ENCODE results near the gene SCNN1G. TPM values are rescaled to one million over a fixed set of nuclear protein-coding genes. Genes with fewer than 3 reads are reported as not detected.

The SCNN1G gene
- total and polyA plus RNA-seq, 2 of the 13 experiments (the other 11 are each of a cell fraction or from before 2014, with no cell fraction given), result not detected

GRCh38 chr16:23141959-23142740 lies 40.4 kb upstream of the SCNN1G start (continued):
- TF ChIP-seq ZFP90 (CRISPR knock-in tag; IDR thresholded peaks at IDR 0.05; ENCODE audit: borderline replicate concordance), result no peak
- 0 out of 2 replicates have a peak, but pooled peaks have one; percentile 11 for TF ChIP-seq YEATS4 (CRISPR knock-in tag; IDR thresholded peaks at IDR 0.05; ENCODE audit: borderline replicate concordance)
- TF ChIP-seq TMF1 (CRISPR knock-in tag; IDR thresholded peaks at IDR 0.05; ENCODE audit: low read depth), result no peak
- no peak for TF ChIP-seq PAWR (CRISPR knock-in tag; IDR thresholded peaks at IDR 0.05; ENCODE audit: borderline replicate concordance)
- peak in 1 of 2 experiments; percentile 30; a peak in 1 of 4 replicates for TF ChIP-seq KLF16 (CRISPR knock-in tag; IDR thresholded peaks at IDR 0.05)
- TF ChIP-seq ZNF30 (CRISPR knock-in tag; IDR thresholded peaks at IDR 0.05), result no peak
- TF ChIP-seq SMC3 (IDR thresholded peaks at IDR 0.05; ENCODE audit: low read length), result peak; percentile 27; the same call in 1 of the 2 replicates
- peak; percentile 56 for TF ChIP-seq HOXA3 (CRISPR knock-in tag; IDR thresholded peaks at IDR 0.05)
- no peak for TF ChIP-seq HNF1A (IDR thresholded peaks at IDR 0.05; ENCODE audit: low read depth)
- no peak for TF ChIP-seq HNF1A (CRISPR knock-in tag; IDR thresholded peaks at IDR 0.05; ENCODE audit: borderline replicate concordance)
- TF ChIP-seq SMAD1 (CRISPR knock-in tag; IDR thresholded peaks at IDR 0.05; ENCODE audit: borderline replicate concordance, low read depth), result 0 out of 2 replicates have a peak, but pooled peaks have one; percentile 33
- TF ChIP-seq SP2 (CRISPR knock-in tag; IDR thresholded peaks at IDR 0.05), result no peak
- no peak for TF ChIP-seq KLF9 (CRISPR knock-in tag; IDR thresholded peaks at IDR 0.05; ENCODE audit: low read depth)
- TF ChIP-seq MTA3 (CRISPR knock-in tag; IDR thresholded peaks at IDR 0.05), result no peak
- TF ChIP-seq ZNF253 (CRISPR knock-in tag; IDR thresholded peaks at IDR 0.05; ENCODE audit: borderline replicate concordance), result no peak
- TF ChIP-seq GABPB1 (CRISPR knock-in tag; IDR thresholded peaks at IDR 0.05), result no peak
- TF ChIP-seq JARID2 (CRISPR knock-in tag; IDR thresholded peaks at IDR 0.05; ENCODE audit: insufficient replicate concordance), result no peak
- no peak for TF ChIP-seq PRPF4 (IDR thresholded peaks at IDR 0.05; ENCODE audit: low read depth, low read length, poor library complexity, severe bottlenecking)
- TF ChIP-seq CHD2 (IDR thresholded peaks at IDR 0.05; ENCODE audit: low read depth, low read length), result no peak
- TF ChIP-seq ZNF382 (CRISPR knock-in tag; IDR thresholded peaks at IDR 0.05; ENCODE audit: borderline replicate concordance), result no peak
- TF ChIP-seq ZFP41 (CRISPR knock-in tag; IDR thresholded peaks at IDR 0.05; ENCODE audit: borderline replicate concordance), result peak; percentile 63; the same call in 1 of the 2 replicates
- TF ChIP-seq RBFOX2 (IDR thresholded peaks at IDR 0.05; ENCODE audit: low read depth, low read length), result no peak
- no peak for TF ChIP-seq ZNF780A (CRISPR knock-in tag; IDR thresholded peaks at IDR 0.05)
- no peak for TF ChIP-seq PHF20 (CRISPR knock-in tag; IDR thresholded peaks at IDR 0.05)
- TF ChIP-seq ZNF432 (CRISPR knock-in tag; IDR thresholded peaks at IDR 0.05; ENCODE audit: borderline replicate concordance), result no peak
- TF ChIP-seq MLX (CRISPR knock-in tag; IDR thresholded peaks at IDR 0.05), result no peak
- no peak for TF ChIP-seq KDM5B (CRISPR knock-in tag; IDR thresholded peaks at IDR 0.05; ENCODE audit: borderline replicate concordance)
- TF ChIP-seq ZNF124 (CRISPR knock-in tag; IDR thresholded peaks at IDR 0.05), result 0 out of 2 replicates have a peak, but pooled peaks have one; percentile 17

All from HepG2 (cell line).